HCT116 (cell line): ENCODE results near the gene PLA2R1. TPM values are rescaled to one million over a fixed set of nuclear protein-coding genes. Genes with fewer than 3 reads are reported as not detected.

Experiments used
- ATAC-seq: fragments of 200-7000 bp; cut with Tn5 transposase; 2 replicates; pipeline ENCODE4 v1.9.1; 2020; ENCODE audit warnings: mild to moderate bottlenecking, moderate library complexity
- BruUV-seq: library from RNA; stranded (reverse); fragments of 400-500 nt; replicated peaks from 2 replicates; lab custom pipeline; 2021; lab: Mats Ljungman, UMichigan
- CTCF ChIA-PET: fragments of 300-600 bp; sonication (Branson Sonifier 250); formaldehyde crosslinking; loops from one replicate; lab custom pipeline; 2021; ENCODE audit warnings: antibody characterized with exemption; lab: Charles Lee
- POLR2A ChIA-PET: fragments of 300-600, 350-600 bp; sonication (Branson Sonifier 250); formaldehyde crosslinking; loops from one replicate; lab custom pipeline; 2021; ENCODE audit warnings: antibody characterized with exemption; lab: Charles Lee
- RAD21 ChIA-PET, 2 experiments: fragments of 300-600 bp; sonication (Branson Sonifier 250); formaldehyde crosslinking; loops; one replicate each; lab custom pipeline; 2023; ENCODE audit warnings: low total read pairs in 2 of 2; ENCODE audit not compliant: uncharacterized antibody in 2 of 2, unreplicated experiment in 2 of 2, low non-redundant PET in 1 of 2; lab: Charles Lee
- DNase-seq: peaks from one replicate; pipeline ENCODE4 v3.0.0-alpha.2; 2010; ENCODE audit warnings: low read depth, low spot score
- H2AFZ ChIP-seq: fragments of 200-600 bp; shearing (Covaris generic), sonication (generic); 2 replicates; pipeline ENCODE4 v1.6.1; 2017; ENCODE audit warnings: low read depth, mixed run types, mixed read lengths, antibody characterized with exemption, low read length; ENCODE audit not compliant: poor library complexity, severe bottlenecking
- H3K27ac ChIP-seq: 2 replicates; pipeline ENCODE4 v1.5.1; 2012; ENCODE audit warnings: low read depth, low read length
- H3K27me3 ChIP-seq: fragments of 200-600 bp; sonication (generic); 2 replicates; pipeline ENCODE4 v1.6.1; 2016; ENCODE audit warnings: mixed run types, low read length, mixed read lengths; ENCODE audit not compliant: insufficient read depth
- H3K36me3 ChIP-seq, 2 experiments: fragments of 200-500 bp in 1 of 2; fragments of 200-600 bp in 1 of 2; sonication (Bioruptor generic) in 1 of 2; sonication (generic) in 1 of 2; 2 replicates each; pipeline versions ENCODE4 v1.5.1 to v1.6.1; 2014 to 2016; ENCODE audit warnings: low read length in 2 of 2, inconsistent platforms in 1 of 2, mixed read lengths in 1 of 2, mixed run types in 1 of 2; ENCODE audit not compliant: insufficient read depth in 2 of 2, control insufficient read depth in 1 of 2
- H3K4me1 ChIP-seq, 2 experiments: fragments of 200-600 bp in 1 of 2; sonication (generic) in 1 of 2; 2 replicates each; pipeline versions ENCODE4 v1.5.1 to v1.6.1; 2012 to 2017; ENCODE audit warnings: low read length in 2 of 2, inconsistent platforms in 1 of 2, mild to moderate bottlenecking in 1 of 2, mixed read lengths in 1 of 2, mixed run types in 1 of 2, moderate library complexity in 1 of 2; ENCODE audit not compliant: insufficient read depth in 2 of 2, control insufficient read depth in 1 of 2
- H3K4me2 ChIP-seq: fragments of 200-600 bp; sonication (generic); 2 replicates; pipeline ENCODE4 v1.6.1; 2017; ENCODE audit warnings: mixed run types, low read length, mixed read lengths
- H3K4me3 ChIP-seq, 2 experiments: fragments of 200-600 bp in 1 of 2; sonication (generic) in 1 of 2; replicated peaks in 1 of 2; 2 replicates each; pipeline ENCODE4 v1.5.1; 2011 to 2016; ENCODE audit warnings: low read length in 2 of 2, control low read depth in 1 of 2, low read depth in 1 of 2, mild to moderate bottlenecking in 1 of 2, mixed read lengths in 1 of 2, mixed run types in 1 of 2
- H3K79me2 ChIP-seq: fragments of 200-600 bp; sonication (generic); 2 replicates; pipeline ENCODE4 v1.6.1; 2017; ENCODE audit warnings: mild to moderate bottlenecking, mixed run types, low read length, moderate library complexity, mixed read lengths; ENCODE audit not compliant: insufficient read depth
- H3K9ac ChIP-seq: fragments of 200-600 bp; sonication (generic); 2 replicates; pipeline ENCODE4 v1.6.1; 2016; ENCODE audit warnings: low read length, mixed read lengths
- H3K9me2 ChIP-seq: fragments of 200-600 bp; sonication (generic), shearing (Covaris generic); 2 replicates; pipeline ENCODE4 v1.6.1; 2017; ENCODE audit warnings: mixed run types, mild to moderate bottlenecking, moderate library complexity; ENCODE audit not compliant: insufficient read depth
- H3K9me3 ChIP-seq, 2 experiments: fragments of 200-500 bp in 1 of 2; fragments of 200-600 bp in 1 of 2; sonication (Bioruptor generic) in 1 of 2; sonication (generic) in 1 of 2; 2 replicates each; pipeline ENCODE4 v1.6.1; 2014 to 2017; ENCODE audit warnings: low read length in 2 of 2, mixed read lengths in 2 of 2, inconsistent platforms in 1 of 2, low read depth in 1 of 2, mild to moderate bottlenecking in 1 of 2, mixed run types in 1 of 2, moderate library complexity in 1 of 2; ENCODE audit not compliant: control insufficient read depth in 1 of 2, insufficient read depth in 1 of 2
- H4K20me1 ChIP-seq: fragments of 200-600 bp; sonication (generic), shearing (Covaris generic); 2 replicates; pipeline ENCODE4 v1.6.1; 2017; ENCODE audit warnings: mixed run types, mild to moderate bottlenecking, moderate library complexity; ENCODE audit not compliant: insufficient read depth
- CBX3 ChIP-seq: IDR thresholded peaks from 2 replicates; pipeline ENCODE4 v1.6.1; 2012; ENCODE audit warnings: low read depth
- CEBPB ChIP-seq: IDR thresholded peaks from 2 replicates; pipeline ENCODE4 v1.6.1; 2012; ENCODE audit warnings: low read depth
- ELF1 ChIP-seq: IDR thresholded peaks from 2 replicates; pipeline ENCODE4 v1.6.1; 2012; ENCODE audit warnings: low read depth, borderline replicate concordance
- EZH2 ChIP-seq: fragments of 200-600 bp; sonication (generic); IDR thresholded peaks from 2 replicates; pipeline ENCODE4 v1.6.1; 2017; ENCODE audit warnings: antibody characterized with exemption, mixed run types
- EZH2phosphoT487 ChIP-seq: fragments of 200-600 bp; IDR thresholded peaks from 2 replicates; pipeline ENCODE4 v1.6.1; 2018; ENCODE audit warnings: antibody characterized with exemption, borderline replicate concordance
- FOSL1 ChIP-seq: IDR thresholded peaks from 2 replicates; pipeline ENCODE4 v1.6.1; 2012; ENCODE audit warnings: low read depth
- JUND ChIP-seq: IDR thresholded peaks from 2 replicates; pipeline ENCODE4 v1.6.1; 2012
- POLR2A ChIP-seq: IDR thresholded peaks from 2 replicates; pipeline ENCODE4 v1.7.0; 2011; ENCODE audit warnings: borderline replicate concordance; ENCODE audit not compliant: insufficient read depth, insufficient read length; ENCODE audit errors: extremely low read depth
- POLR2AphosphoS5 ChIP-seq: IDR thresholded peaks from 2 replicates; pipeline ENCODE4 v1.6.1; 2011; ENCODE audit warnings: mild to moderate bottlenecking, low read depth, low read length, moderate library complexity
- RAD21 ChIP-seq: IDR thresholded peaks from 2 replicates; pipeline ENCODE4 v1.6.1; 2012; ENCODE audit warnings: low read depth, mild to moderate bottlenecking
- SIN3A ChIP-seq: IDR thresholded peaks from 2 replicates; pipeline ENCODE4 v1.6.1; 2012; ENCODE audit warnings: low read depth
- SRF ChIP-seq: IDR thresholded peaks from 2 replicates; pipeline ENCODE4 v1.6.1; 2012; ENCODE audit warnings: low read depth
- TCF7L2 ChIP-seq: IDR thresholded peaks from 2 replicates; pipeline ENCODE4 v1.7.0; 2011; ENCODE audit warnings: borderline replicate concordance, inconsistent platforms; ENCODE audit not compliant: insufficient read depth, insufficient read length; ENCODE audit errors: extremely low read depth
- ZFX ChIP-seq: fragments of 450-650 bp; IDR thresholded peaks from 2 replicates; pipeline ENCODE4 v1.6.1; 2017
- ZNF274 ChIP-seq: fragments of 200-500 bp; sonication (Bioruptor generic); IDR thresholded peaks from 2 replicates; pipeline ENCODE4 v1.6.1; 2014; ENCODE audit warnings: mild to moderate bottlenecking, low read depth, low read length, inconsistent platforms
- intact Hi-C: fragments of 100-400 bp; cut with micrococcal nuclease; formaldehyde crosslinking; loops from 2 replicates; pipeline ENCODE4 v1.10.0; 2022
- total RNA-seq: library from RNA; stranded (reverse); gene quantifications from one replicate; pipeline ENCODE4 v1.2.1, GENCODE V29; 2021; ENCODE audit not compliant: unreplicated experiment
- TF ChIP-seq, protein P1 (sequence below): IDR thresholded peaks from 2 replicates; pipeline ENCODE4 v1.6.1; 2011; ENCODE audit warnings: mild to moderate bottlenecking, low read length, moderate library complexity; ENCODE audit not compliant: insufficient replicate concordance; ENCODE audit errors: extremely low read depth
- TF ChIP-seq, protein P2 (sequence below): IDR thresholded peaks from 2 replicates; pipeline ENCODE4 v1.6.1; 2012; ENCODE audit warnings: low read depth
- TF ChIP-seq, protein P3 (sequence below), 3 experiments: fragments of 200-600 bp in 1 of 3; sonication (generic) in 1 of 3; IDR thresholded peaks in 2 of 3; conservative IDR thresholded peaks in 1 of 3; 2 replicates each; pipeline ENCODE4 v1.5.1; 2012 to 2017; ENCODE audit warnings: low read depth in 2 of 3, low read length in 2 of 3, antibody characterized with exemption in 1 of 3, borderline replicate concordance in 1 of 3, control low read depth in 1 of 3, mild to moderate bottlenecking in 1 of 3, mixed read lengths in 1 of 3, mixed run types in 1 of 3, moderate library complexity in 1 of 3; ENCODE audit not compliant: insufficient read depth in 1 of 3
- TF ChIP-seq, protein P4 (sequence below): IDR thresholded peaks from 2 replicates; pipeline ENCODE4 v1.6.1; 2012

The PLA2R1 gene
- total RNA-seq, 1 experiment from 2014 or later, result 0.34 TPM

DNA sequence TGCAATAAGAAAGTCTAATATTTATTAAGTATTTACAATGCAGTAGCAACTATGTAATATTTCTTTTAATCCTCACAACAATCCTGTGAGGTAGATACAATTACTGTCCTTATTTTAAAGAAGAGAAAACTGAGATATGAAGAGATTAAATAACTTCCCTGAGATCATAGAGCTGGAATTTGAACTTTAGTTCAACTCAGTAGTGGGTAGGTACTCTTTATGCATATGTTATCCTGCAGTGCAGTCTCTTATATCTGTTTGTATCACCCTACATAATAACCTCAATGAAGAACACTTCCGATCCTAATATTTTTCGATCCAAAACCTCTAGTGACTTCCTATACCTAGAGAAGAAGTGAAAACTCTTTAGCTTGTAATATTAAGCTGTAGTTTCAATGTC is 64.2 kb downstream of the PLA2R1 start:
- no TSS peak for BruUV-seq
- Histone ChIP-seq H3K79me2 (no peaks in the 10 kb centered on the region), H3K4me2 (no peak overlapping the region)
- TF ChIP-seq RAD21, result no peak
- TF ChIP-seq CBX3, result no peak
- TF ChIP-seq, protein P1, sequence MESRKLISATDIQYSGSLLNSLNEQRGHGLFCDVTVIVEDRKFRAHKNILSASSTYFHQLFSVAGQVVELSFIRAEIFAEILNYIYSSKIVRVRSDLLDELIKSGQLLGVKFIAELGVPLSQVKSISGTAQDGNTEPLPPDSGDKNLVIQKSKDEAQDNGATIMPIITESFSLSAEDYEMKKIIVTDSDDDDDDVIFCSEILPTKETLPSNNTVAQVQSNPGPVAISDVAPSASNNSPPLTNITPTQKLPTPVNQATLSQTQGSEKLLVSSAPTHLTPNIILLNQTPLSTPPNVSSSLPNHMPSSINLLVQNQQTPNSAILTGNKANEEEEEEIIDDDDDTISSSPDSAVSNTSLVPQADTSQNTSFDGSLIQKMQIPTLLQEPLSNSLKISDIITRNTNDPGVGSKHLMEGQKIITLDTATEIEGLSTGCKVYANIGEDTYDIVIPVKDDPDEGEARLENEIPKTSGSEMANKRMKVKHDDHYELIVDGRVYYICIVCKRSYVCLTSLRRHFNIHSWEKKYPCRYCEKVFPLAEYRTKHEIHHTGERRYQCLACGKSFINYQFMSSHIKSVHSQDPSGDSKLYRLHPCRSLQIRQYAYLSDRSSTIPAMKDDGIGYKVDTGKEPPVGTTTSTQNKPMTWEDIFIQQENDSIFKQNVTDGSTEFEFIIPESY, result no peak
- no peak for TF ChIP-seq POLR2A
- no peak for TF ChIP-seq FOSL1
- TF ChIP-seq CEBPB, result no peak
- no peak for TF ChIP-seq SIN3A
- TF ChIP-seq EZH2phosphoT487, result no peak
- TF ChIP-seq ZFX, result no peak
- no peak for TF ChIP-seq SRF
- TF ChIP-seq, protein P2, sequence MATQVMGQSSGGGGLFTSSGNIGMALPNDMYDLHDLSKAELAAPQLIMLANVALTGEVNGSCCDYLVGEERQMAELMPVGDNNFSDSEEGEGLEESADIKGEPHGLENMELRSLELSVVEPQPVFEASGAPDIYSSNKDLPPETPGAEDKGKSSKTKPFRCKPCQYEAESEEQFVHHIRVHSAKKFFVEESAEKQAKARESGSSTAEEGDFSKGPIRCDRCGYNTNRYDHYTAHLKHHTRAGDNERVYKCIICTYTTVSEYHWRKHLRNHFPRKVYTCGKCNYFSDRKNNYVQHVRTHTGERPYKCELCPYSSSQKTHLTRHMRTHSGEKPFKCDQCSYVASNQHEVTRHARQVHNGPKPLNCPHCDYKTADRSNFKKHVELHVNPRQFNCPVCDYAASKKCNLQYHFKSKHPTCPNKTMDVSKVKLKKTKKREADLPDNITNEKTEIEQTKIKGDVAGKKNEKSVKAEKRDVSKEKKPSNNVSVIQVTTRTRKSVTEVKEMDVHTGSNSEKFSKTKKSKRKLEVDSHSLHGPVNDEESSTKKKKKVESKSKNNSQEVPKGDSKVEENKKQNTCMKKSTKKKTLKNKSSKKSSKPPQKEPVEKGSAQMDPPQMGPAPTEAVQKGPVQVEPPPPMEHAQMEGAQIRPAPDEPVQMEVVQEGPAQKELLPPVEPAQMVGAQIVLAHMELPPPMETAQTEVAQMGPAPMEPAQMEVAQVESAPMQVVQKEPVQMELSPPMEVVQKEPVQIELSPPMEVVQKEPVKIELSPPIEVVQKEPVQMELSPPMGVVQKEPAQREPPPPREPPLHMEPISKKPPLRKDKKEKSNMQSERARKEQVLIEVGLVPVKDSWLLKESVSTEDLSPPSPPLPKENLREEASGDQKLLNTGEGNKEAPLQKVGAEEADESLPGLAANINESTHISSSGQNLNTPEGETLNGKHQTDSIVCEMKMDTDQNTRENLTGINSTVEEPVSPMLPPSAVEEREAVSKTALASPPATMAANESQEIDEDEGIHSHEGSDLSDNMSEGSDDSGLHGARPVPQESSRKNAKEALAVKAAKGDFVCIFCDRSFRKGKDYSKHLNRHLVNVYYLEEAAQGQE, result no peak
- no peak for TF ChIP-seq ZNF274
- TF ChIP-seq, protein P3, sequence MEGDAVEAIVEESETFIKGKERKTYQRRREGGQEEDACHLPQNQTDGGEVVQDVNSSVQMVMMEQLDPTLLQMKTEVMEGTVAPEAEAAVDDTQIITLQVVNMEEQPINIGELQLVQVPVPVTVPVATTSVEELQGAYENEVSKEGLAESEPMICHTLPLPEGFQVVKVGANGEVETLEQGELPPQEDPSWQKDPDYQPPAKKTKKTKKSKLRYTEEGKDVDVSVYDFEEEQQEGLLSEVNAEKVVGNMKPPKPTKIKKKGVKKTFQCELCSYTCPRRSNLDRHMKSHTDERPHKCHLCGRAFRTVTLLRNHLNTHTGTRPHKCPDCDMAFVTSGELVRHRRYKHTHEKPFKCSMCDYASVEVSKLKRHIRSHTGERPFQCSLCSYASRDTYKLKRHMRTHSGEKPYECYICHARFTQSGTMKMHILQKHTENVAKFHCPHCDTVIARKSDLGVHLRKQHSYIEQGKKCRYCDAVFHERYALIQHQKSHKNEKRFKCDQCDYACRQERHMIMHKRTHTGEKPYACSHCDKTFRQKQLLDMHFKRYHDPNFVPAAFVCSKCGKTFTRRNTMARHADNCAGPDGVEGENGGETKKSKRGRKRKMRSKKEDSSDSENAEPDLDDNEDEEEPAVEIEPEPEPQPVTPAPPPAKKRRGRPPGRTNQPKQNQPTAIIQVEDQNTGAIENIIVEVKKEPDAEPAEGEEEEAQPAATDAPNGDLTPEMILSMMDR (IDR thresholded peaks at IDR 0.05 in 2 of 3, conservative IDR thresholded peaks at IDR 0.05 in 1 of 3; ENCODE audit: borderline replicate concordance in 1 of 3, insufficient read depth in 1 of 3, low read depth in 2 of 3, low read length in 2 of 3), result no peak
- no peak for TF ChIP-seq POLR2AphosphoS5
- TF ChIP-seq JUND, result no peak
- TF ChIP-seq TCF7L2, result no peak
- TF ChIP-seq ELF1, result no peak
- TF ChIP-seq, protein P4, sequence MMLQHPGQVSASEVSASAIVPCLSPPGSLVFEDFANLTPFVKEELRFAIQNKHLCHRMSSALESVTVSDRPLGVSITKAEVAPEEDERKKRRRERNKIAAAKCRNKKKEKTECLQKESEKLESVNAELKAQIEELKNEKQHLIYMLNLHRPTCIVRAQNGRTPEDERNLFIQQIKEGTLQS, result no peak
- no peak for TF ChIP-seq EZH2
- TF ChIP-seq, all 23 proteins: peak for 0
- Histone ChIP-seq H4K20me1 (no peaks in the 10 kb centered on the region), H3K36me3 (no peaks in the 10 kb centered on the region), H3K9me3 (no peaks in the 10 kb centered on the region), H3K9me2 (0 out of 2 replicates have a peak, but pooled peaks cover 6% of the 10 kb centered on the region), H3K27me3 (no peaks in the 10 kb centered on the region), H3K9ac (no peak overlapping the region), H2AFZ (no peak overlapping the region), H3K4me3 (no peak overlapping the region), H3K4me1 (no peaks in the 10 kb centered on the region), H3K27ac (no peak overlapping the region)
- POLR2A ChIA-PET, result no interaction called here
- intact Hi-C loops, result no loop called here
- ATAC-seq, result no peak
- CTCF ChIA-PET, result no interaction called here
- RAD21 ChIA-PET, result no interaction called here
- no peak for DNase-seq
